OCI-LY7 (cell line): ENCODE data around the gene ARFGEF3.

Experiments
- EZH2phosphoT487 ChIP-seq: fragments of 200-600 bp; sonication (generic); IDR thresholded peaks from 2 replicates; pipeline ENCODE4 v1.6.1; 2018; ENCODE audit warnings: low read depth, borderline replicate concordance, mild to moderate bottlenecking, mixed run types, antibody characterized with exemption, low read length, moderate library complexity, mixed read lengths
- TF ChIP-seq, protein P1 (sequence below): fragments of 200-600 bp; sonication (generic); conservative IDR thresholded peaks from 2 replicates; pipeline ENCODE4 v1.5.1; 2014; ENCODE audit warnings: mild to moderate bottlenecking, antibody characterized with exemption, low read length, moderate library complexity, mixed read lengths

DNA sequence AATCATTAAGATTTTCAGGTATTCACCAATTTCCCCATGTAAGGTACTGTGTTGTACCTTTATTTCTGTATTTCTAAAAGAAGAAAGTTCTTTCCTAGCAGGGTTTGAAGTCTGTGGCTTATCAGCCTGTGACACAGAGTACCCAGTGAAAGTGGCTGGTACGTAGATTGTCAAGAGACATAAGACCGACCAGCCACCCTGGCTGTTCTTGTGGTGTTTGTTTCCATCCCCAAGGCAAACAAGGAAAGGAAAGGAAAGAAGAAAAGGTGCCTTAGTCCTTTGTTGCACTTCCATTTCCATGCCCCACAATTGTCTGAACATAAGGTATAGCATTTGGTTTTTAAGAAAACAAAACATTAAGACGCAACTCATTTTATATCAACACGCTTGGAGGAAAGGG lies 175.3 kb downstream of the ARFGEF3 start:
- TF ChIP-seq, protein P1, sequence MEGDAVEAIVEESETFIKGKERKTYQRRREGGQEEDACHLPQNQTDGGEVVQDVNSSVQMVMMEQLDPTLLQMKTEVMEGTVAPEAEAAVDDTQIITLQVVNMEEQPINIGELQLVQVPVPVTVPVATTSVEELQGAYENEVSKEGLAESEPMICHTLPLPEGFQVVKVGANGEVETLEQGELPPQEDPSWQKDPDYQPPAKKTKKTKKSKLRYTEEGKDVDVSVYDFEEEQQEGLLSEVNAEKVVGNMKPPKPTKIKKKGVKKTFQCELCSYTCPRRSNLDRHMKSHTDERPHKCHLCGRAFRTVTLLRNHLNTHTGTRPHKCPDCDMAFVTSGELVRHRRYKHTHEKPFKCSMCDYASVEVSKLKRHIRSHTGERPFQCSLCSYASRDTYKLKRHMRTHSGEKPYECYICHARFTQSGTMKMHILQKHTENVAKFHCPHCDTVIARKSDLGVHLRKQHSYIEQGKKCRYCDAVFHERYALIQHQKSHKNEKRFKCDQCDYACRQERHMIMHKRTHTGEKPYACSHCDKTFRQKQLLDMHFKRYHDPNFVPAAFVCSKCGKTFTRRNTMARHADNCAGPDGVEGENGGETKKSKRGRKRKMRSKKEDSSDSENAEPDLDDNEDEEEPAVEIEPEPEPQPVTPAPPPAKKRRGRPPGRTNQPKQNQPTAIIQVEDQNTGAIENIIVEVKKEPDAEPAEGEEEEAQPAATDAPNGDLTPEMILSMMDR = no peak
- no peak for TF ChIP-seq EZH2phosphoT487
